Cardiac fibroblast (primary cell): ENCODE results near the gene HCFC1R1.
A peak's percentile ranks its signal among the peaks of the same experiment; 100 is the strongest.

Source experiments
- DNase-seq, 2 donors: peaks; one replicate each; pipeline versions ENCODE4 v3.0.0 to v3.0.0-alpha.2; 2010; ENCODE audit warnings: low read depth in 2 of 2
- H3K4me3 ChIP-seq, 2 donors: replicated peaks in 1 of 2; 1 replicate in 1 of 2; 2 replicates in 1 of 2; pipeline ENCODE4 v1.5.1; 2011; ENCODE audit warnings: low read depth in 2 of 2, low read length in 2 of 2, mild to moderate bottlenecking in 2 of 2, moderate library complexity in 1 of 2
- TF ChIP-seq, protein P1 (sequence below): IDR thresholded peaks from one replicate; pipeline ENCODE4 v1.5.1; 2011; ENCODE audit warnings: low read depth, mild to moderate bottlenecking, low read length, inconsistent platforms

HCFC1R1 gene

DNA sequence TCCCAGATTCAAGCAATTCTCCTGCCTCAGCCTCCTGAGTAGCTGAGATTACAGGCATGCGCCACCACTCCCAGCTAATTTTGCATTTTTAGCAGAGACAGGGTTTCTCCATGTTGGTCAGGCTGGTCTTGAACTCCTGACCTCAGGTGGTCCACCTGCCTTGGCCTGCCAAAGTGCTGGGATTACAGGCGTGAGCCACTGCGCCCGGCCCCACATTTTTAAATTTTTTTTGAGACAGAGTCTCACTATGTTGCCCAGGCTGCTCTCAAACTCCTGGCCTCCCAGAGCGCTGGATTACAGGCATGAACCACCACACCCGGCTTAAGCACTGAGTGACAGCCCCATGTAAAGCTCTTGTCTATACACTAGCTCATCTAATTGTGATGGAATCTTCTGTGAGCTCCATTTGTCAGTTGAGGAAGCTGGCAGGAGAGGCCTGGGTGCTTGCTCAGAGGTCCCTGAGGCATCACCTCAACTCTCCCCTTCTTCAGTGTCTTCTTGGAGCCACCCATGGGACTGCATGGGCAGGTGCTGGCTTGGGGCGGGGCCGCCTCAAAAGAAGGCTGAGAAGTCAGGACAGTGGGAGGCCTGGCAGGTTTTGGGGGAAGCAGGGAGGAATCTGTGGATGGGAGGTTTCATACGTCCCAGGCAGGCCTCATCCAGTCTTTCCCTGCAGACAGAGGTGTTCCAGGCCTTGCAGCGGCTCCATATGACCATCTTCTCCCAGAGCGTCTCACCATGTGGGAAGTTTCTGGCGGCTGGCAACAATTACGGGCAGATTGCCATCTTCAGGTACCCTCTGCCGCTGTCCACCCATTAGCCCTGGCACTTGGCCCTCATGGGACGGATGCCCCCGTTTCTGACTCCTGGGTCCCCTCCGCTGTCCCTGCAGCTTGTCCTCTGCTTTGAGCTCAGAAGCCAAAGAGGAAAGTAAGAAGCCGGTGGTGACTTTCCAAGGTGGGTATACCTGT is 1.6 kb upstream of the HCFC1R1 start:
- no peak for DNase-seq
- TF ChIP-seq, protein P1, sequence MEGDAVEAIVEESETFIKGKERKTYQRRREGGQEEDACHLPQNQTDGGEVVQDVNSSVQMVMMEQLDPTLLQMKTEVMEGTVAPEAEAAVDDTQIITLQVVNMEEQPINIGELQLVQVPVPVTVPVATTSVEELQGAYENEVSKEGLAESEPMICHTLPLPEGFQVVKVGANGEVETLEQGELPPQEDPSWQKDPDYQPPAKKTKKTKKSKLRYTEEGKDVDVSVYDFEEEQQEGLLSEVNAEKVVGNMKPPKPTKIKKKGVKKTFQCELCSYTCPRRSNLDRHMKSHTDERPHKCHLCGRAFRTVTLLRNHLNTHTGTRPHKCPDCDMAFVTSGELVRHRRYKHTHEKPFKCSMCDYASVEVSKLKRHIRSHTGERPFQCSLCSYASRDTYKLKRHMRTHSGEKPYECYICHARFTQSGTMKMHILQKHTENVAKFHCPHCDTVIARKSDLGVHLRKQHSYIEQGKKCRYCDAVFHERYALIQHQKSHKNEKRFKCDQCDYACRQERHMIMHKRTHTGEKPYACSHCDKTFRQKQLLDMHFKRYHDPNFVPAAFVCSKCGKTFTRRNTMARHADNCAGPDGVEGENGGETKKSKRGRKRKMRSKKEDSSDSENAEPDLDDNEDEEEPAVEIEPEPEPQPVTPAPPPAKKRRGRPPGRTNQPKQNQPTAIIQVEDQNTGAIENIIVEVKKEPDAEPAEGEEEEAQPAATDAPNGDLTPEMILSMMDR, result no peak
- H3K4me3 ChIP-seq, result no peak overlapping the region

DNA sequence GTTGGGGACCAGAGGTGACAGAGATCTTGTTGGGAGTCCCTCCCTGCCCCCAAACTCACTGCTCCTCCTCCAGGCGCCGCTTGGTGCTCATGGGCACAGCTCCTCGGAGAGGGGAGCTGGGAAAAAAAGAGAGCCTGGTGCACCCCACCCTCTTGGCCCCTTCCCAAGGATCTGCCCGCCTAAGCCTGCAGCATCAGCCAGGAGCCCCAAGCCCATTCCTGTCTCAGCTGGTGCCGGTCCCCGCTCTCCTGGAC is 400 bp downstream of the HCFC1R1 start:
- TF ChIP-seq, protein P1, result no peak
- H3K4me3 ChIP-seq, result peak overlapping the region; percentile 69 to 77
- peak; percentile 73 to 82 for DNase-seq

DNA sequence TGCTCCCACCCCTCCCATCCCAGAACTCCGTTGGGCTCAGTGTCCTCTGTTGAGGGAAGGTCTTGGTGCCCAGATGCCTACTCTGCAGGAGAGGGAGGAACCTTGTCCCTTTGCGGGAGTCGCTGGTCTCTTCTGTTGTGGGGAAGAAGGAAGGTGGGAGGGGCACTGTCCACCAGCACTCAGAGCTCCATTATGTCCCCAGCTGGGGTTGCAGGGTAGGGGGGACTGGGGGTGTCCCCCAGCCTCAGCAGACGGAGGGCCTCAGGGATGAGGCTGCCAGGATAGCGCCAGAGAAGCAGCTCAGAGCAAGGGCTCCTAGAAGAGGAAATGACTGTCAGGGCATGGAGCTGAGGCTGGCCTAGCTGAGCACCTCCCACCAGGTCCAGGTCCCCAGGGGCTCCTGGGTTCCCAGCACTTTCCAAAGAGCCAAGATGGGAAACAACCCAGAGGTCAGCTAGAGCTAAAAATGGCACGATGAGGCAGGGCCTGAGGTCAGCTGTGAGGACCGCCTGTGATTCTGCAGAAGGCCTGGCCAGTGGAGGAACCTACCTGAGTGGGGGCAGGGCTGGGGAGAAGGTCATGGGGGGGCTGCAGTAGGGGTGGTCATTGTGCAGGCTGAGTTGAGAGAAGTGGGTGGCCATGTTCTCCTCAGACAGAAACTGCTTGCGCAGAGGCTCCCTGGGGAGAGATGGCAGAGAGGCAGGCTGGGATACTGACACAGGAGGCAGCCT is 893 bp downstream of the HCFC1R1 start:
- peak overlapping the region; percentile 69 to 77 for H3K4me3 ChIP-seq
- TF ChIP-seq, protein P1, result no peak
- peak; percentile 75 to 85 for DNase-seq

DNA sequence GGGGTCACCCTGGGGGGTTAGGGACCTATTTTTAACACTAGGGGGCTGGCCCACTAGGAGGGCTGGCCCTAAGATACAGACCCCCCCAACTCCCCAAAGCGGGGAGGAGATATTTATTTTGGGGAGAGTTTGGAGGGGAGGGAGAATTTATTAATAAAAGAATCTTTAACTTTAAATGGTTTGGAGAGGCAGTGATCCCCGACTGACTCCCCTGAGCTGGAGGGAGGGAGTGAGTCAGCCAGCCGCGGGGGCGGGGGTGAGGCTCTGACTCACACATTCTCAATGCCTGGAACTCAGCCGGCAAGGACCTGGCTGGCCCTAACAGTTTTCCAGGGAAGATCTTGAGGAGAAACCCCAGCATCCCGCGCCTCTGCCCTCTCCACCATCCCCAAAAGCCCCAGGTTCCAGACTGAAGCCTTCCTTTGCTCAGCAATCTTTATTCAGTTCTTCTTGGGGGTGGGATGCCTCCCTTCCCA is 1.5 kb downstream of the HCFC1R1 start:
- DNase-seq, result peak; percentile 96 to 97
- H3K4me3 ChIP-seq, result peak overlapping the region; percentile 74 to 77
- TF ChIP-seq, protein P1, result no peak

DNA sequence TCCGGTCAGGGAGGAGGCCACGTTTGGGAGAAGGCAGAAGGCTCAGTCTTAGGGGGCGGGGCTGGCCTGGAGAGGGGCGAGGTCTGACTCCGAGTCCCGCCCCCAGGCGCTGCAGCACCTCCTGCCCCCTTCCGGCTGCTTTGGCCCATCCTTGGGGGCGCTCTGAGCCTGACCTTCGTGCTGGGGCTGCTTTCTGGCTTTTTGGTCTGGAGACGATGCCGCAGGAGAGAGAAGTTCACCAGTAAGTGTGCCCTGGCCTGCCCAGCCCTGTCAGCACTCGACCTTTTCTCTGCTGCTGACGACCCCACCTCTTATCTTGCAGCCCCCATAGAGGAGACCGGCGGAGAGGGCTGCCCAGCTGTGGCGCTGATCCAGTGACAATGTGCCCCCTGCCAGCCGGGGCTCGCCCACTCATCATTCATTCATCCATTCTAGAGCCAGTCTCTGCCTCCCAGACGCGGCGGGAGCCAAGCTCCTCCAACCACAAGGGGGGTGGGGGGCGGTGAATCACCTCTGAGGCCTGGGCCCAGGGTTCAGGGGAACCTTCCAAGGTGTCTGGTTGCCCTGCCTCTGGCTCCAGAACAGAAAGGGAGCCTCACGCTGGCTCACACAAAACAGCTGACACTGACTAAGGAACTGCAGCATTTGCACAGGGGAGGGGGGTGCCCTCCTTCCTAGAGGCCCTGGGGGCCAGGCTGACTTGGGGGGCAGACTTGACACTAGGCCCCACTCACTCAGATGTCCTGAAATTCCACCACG is 2.1 kb downstream of the HCFC1R1 start:
- DNase-seq, result peak; percentile 85 to 97
- peak overlapping the region; percentile 74 to 77 for H3K4me3 ChIP-seq
- TF ChIP-seq, protein P1, result peak; percentile 36

DNA sequence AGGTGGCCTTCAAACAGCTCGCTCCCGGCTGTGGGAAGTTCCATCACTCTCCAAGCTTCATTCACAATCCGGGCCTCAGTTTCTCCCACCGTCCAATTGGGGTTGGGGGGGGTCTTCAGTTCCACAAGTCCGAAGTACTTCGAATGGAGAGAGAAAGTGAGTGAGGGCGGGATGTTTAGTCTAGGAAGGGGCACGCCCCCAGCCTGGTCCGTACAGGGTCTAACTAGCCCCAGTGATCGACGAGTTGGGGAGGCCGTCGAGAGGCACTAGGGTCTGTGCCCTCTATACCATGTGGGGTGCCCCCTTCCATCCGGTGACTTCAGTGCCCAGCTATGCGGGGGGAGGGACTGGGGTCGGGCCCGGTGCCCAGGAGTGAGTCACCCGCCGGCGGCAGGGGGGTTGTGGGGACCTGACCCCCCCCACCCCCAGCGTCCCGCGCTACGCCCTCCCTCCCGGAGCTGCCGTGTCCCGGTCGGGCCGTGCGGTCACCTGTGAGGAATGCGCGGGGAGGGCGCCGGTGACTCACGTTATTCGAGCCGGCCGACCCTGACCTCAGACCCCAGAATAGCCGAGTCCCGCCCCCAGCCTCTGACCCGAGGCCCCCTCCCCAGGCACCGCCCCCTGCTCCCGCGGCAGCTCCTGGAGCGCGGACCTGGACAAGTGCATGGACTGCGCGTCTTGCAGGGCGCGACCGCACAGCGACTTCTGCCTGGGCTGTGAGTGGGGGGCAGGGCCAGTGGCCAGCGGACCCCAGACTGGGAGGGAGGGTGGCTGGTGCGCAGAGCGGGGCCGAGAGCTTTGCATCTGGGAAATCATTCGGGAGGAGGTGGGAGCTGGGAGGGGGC is 2.9 kb downstream of the HCFC1R1 start:
- H3K4me3 ChIP-seq, result peak overlapping the region; percentile 74 to 77
- TF ChIP-seq, protein P1, result no peak
- peak; percentile 89 to 95 for DNase-seq
